OCI-LY7 (cell line): ENCODE data around the gene KIF22.

Experiments
- CTCF ChIP-seq: fragments of 200-600 bp; sonication (generic); conservative IDR thresholded peaks from 2 replicates; pipeline ENCODE4 v1.5.1; 2014; ENCODE audit warnings: mild to moderate bottlenecking, antibody characterized with exemption, low read length, moderate library complexity, mixed read lengths
- EZH2phosphoT487 ChIP-seq: fragments of 200-600 bp; sonication (generic); IDR thresholded peaks from 2 replicates; pipeline ENCODE4 v1.6.1; 2018; ENCODE audit warnings: low read depth, borderline replicate concordance, mild to moderate bottlenecking, mixed run types, antibody characterized with exemption, low read length, moderate library complexity, mixed read lengths

- TF ChIP-seq CTCF (no peak), EZH2phosphoT487 (no peak)
Measured at GRCh38 chr16:29810699-29811169, 20.2 kb downstream of the KIF22 start.
